Bronchial epithelial cell (primary cell): ENCODE measurements around the gene NELFB. TPM values are rescaled to one million over a fixed set of nuclear protein-coding genes. Genes with fewer than 3 reads are reported as not detected.

Experiments
- DNase-seq: peaks from one replicate; pipeline ENCODE4 v3.0.0-alpha.2; 2010; ENCODE audit warnings: low read depth
- FAIRE-seq: peaks from 2 replicates; lab custom pipeline; 2011; peaks lifted over from hg19 to GRCh38; lab: Jason Lieb, UNC
- H3K27me3 ChIP-seq: 2 replicates; pipeline ENCODE4 v1.5.1; 2011; ENCODE audit warnings: low read length; ENCODE audit not compliant: control insufficient read depth, insufficient read depth
- H3K36me3 ChIP-seq: 2 replicates; pipeline ENCODE4 v1.5.1; 2011; ENCODE audit warnings: low read length; ENCODE audit not compliant: control insufficient read depth, insufficient read depth
- H3K4me3 ChIP-seq: 2 replicates; pipeline ENCODE4 v1.5.1; 2011; ENCODE audit warnings: mild to moderate bottlenecking, low read depth, low read length, control low read depth
- total RNA-seq: library from RNA; depleted of rRNA; stranded (reverse); fragments of >200 nt; gene quantifications from 2 replicates; pipeline ENCODE4 v1.2.1, GENCODE V29; 2014
- TF ChIP-seq, protein P1 (sequence below): IDR thresholded peaks from 2 replicates; pipeline ENCODE4 v1.5.1; 2011; ENCODE audit warnings: mild to moderate bottlenecking, moderate library complexity, low read length, control low read depth, inconsistent platforms; ENCODE audit not compliant: insufficient read depth, severe bottlenecking

The NELFB gene
- total RNA-seq, 1 donor from 2014 or later: 67.9 TPM

DNA sequence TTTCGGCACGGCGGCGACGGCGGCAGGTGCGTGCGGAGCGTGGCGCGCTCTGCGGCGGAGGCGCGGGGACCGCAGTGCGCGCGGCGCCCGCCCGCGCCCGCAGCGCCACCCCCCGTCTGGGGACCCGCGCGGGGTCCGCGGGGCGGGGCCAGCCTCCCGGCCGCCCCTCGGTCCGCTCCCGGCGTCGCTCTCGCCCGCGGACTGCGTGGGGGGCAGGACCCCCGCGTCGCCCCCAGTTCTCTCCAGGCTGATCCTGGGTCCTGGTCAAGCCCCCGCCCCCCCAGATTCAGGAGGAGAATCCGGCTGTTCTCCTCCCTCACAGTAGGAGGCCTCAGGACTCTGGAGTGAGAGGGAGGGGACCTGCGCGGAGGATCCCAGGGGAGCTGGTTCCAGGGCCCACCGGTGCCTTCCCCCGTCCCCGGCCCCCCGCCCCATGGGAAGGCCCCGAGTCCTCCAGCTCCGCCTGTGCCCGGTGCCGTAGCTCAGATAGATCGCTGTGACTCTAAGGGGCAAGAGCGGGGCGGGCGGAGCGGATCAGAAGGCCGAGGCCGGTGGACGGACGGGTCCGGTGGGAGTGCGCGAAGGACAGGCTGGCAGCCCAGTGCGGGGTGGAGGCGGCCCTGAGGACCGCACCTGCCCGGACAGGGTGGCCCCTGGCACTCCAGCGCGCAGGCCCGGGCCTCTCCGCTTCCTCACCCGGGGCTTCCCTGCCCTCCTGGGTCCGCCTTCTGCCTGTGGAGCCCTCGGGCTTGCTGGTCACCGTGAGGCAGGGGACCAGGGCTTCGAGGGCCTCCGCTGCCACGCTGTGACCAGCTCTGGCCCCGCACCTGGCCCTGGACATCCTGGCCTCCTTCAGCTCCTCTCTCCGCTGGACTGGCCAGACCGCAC, 32.7 kb upstream of the NELFB start, which contains the start of gene RNF208:
RNF208 (minus strand) TSS at position 51 of the 888 bp plus-strand sequence. CDS start 1,028 bp downstream, outside the sequence.
- H3K36me3 ChIP-seq: no peaks in the 10 kb centered on the region
- DNase-seq (no peak), FAIRE-seq (no peak)
- peak within 1 kb of the TSS; percentile 65 for H3K4me3 ChIP-seq
- TF ChIP-seq, protein P1, sequence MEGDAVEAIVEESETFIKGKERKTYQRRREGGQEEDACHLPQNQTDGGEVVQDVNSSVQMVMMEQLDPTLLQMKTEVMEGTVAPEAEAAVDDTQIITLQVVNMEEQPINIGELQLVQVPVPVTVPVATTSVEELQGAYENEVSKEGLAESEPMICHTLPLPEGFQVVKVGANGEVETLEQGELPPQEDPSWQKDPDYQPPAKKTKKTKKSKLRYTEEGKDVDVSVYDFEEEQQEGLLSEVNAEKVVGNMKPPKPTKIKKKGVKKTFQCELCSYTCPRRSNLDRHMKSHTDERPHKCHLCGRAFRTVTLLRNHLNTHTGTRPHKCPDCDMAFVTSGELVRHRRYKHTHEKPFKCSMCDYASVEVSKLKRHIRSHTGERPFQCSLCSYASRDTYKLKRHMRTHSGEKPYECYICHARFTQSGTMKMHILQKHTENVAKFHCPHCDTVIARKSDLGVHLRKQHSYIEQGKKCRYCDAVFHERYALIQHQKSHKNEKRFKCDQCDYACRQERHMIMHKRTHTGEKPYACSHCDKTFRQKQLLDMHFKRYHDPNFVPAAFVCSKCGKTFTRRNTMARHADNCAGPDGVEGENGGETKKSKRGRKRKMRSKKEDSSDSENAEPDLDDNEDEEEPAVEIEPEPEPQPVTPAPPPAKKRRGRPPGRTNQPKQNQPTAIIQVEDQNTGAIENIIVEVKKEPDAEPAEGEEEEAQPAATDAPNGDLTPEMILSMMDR: no peak
- no peaks in the 10 kb centered on the region for H3K27me3 ChIP-seq

DNA sequence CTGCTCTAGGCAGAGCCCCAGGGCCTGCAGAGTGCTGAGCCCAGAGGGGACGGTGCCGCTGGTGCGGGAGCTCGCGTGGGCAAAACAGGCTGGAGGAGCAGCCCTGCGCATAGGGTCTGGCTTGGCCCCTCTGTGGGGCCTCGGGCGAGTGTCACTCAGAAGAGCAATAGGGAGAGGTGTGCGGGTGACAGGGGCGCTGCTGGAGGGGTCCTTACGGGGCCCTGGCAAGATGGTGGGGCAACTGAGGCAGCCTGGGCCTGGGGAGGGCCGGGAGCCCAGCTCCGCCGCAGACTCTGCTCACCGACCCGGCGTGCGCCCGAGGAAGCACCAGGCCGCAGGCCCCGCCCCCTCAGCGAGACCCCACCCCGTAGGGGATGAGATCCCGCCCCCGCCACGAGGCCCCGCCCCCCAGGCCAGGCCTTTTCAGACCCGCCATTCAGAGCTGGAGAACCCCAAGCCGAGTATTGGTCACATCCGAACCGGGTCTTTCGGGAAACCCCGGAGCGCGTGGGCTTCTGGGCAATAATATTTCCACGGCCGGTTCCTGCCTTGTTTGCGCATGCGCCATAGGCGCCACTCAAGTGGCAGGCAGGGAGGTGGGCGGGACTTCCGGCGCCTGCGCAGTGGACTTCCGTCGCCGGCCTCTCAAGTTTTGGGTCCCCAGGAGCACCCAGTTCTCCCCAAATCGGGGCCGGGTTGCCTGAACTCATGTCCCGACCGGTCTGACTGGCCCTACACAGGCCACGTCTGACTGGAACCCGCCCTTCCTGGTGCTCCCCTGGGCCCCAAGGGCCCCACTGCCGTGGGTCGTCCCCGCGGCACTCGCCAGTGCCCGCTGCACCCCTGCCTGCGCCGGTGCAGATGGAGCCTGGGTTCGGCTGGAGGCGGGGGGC, 31.8 kb upstream of the NELFB start:
- no peaks in the 10 kb centered on the region for H3K27me3 ChIP-seq
- FAIRE-seq: no peak

DNA sequence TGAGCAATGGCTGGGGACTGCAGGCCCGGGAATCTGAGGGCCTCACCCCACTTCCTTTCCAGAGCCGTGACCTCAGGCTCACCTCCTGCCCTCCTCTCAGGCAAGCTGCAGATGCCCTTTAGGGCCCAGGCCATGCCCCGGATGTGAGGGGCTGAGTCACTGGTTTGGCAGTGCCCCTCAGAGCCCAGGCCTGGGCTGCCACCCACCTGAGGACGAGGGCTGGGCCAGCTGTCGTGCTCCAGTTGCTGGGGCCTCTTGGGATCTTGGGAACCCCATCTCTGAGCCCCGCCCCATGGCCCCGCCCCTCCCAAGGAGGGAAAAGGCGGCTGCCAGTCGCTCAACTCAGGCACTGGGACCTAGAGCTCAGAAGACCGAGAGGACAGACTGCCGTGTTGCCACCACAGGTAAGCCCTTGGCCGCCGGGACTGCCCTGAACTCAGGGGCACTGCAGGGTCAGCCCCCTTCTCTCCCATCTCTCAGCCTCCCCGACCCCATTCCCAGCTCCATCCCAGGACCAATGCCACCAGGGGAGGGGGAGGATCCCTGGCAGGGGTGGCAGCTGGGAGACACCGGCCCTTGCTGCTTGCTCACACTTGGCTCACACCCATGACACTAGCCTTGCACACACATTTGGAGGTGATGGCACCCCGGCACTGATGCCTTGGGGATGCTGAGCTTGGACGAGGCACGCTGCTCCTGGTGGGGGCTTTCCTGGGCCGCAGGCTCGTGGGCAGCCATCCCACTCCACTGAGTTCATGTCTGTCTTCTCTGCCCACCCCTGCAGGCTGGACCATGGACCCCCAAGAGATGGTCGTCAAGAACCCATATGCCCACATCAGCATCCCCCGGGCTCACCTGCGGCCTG, 30.1 kb upstream of the NELFB start, which contains the start of gene CYSRT1:
CYSRT1 (plus strand) TSS at position 345 of the 865 bp plus-strand sequence; CDS start at position 793, 448 bp downstream.
- FAIRE-seq (no peak), DNase-seq (no peak)
- H3K36me3 ChIP-seq: no peaks in the 10 kb centered on the region
- H3K27me3 ChIP-seq: no peaks in the 10 kb centered on the region
- TF ChIP-seq, protein P1: no peak
- peak within 1 kb of the TSS; percentile 65 for H3K4me3 ChIP-seq

More for the DNA sequence above, 31.8 kb upstream of the NELFB start:
- TF ChIP-seq, protein P1: no peak
- Histone ChIP-seq H3K4me3 (peak overlapping the region; percentile 65), H3K36me3 (no peaks in the 10 kb centered on the region)
- DNase-seq: peak; percentile 90

DNA sequence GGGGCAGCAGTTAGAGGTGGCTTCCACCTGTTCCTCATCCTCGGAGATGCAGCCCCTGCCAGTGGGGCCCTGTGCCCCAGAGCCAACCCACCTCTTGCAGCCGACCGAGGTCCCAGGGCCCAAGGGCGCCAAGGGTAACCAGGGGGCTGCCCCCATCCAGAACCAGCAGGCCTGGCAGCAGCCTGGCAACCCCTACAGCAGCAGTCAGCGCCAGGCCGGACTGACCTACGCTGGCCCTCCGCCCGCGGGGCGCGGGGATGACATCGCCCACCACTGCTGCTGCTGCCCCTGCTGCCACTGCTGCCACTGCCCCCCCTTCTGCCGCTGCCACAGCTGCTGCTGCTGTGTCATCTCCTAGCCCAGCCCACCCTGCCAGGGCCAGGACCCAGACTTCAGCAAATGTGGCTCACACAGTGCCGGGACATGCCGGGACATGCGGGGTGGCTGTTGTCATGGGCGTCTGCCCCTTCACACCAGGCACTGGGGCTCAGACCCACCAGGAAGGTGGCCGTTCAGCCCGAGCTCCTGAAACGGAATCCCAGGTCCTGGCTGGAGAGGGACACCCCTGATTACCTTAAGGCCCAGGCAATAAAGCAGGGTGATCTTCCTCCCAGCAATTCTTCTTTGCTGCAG, 29.3 kb upstream of the NELFB start:
- TF ChIP-seq, protein P1: no peak
- H3K4me3 ChIP-seq: no peak overlapping the region
- no peak for DNase-seq
- no peaks in the 10 kb centered on the region for H3K27me3 ChIP-seq
- no peaks in the 10 kb centered on the region for H3K36me3 ChIP-seq
- no peak for FAIRE-seq
